NCI-H2029 treated with DMSO at 0.1 percent for 48 hours (cell line): Measurements from ENCODE around the gene NID1.
"Not testable (repeated sequence)": the region's sequence is repeated elsewhere in the genome, so short reads cannot be mapped to it uniquely, and the experiment has no call there.

Experiments used
- DNase-seq: peaks from one replicate; lab custom pipeline; 2025; lab: John Stamatoyannopoulos, UW

Gene NID1

GRCh38 chr1:236064674-236065508 is at the start of gene NID1:
NID1 (minus strand) TSS chr1:236065090; CDS start chr1:236065079, 11 bp downstream.
- no peak for DNase-seq

GRCh38 chr1:236114076-236114747 is 49.3 kb upstream of the NID1 start:
- no peak for DNase-seq

GRCh38 chr1:236113324-236114032 is 48.6 kb upstream of the NID1 start:
- no peak for DNase-seq

- no peak for DNase-seq
These were observed 47.4 kb upstream of the NID1 start for GRCh38 chr1:236112332-236112627.

GRCh38 chr1:236111527-236112331 is 46.8 kb upstream of the NID1 start:
- DNase-seq, result no peak

- no peak for DNase-seq
These were observed 45.2 kb upstream of the NID1 start for GRCh38 chr1:236110137-236110536.

- DNase-seq, result no peak
These were observed 43.2 kb upstream of the NID1 start for GRCh38 chr1:236108027-236108648.

- no peak for DNase-seq
These were observed 42.4 kb upstream of the NID1 start for GRCh38 chr1:236107121-236107907.

- DNase-seq, result peak; percentile 14
These were observed 38.8 kb upstream of the NID1 start for GRCh38 chr1:236103646-236104218.

GRCh38 chr1:236103059-236103458 is 38.2 kb upstream of the NID1 start:
- DNase-seq, result no peak

- DNase-seq, result no peak
These were observed 37.7 kb upstream of the NID1 start for GRCh38 chr1:236102611-236103010.

GRCh38 chr1:236101233-236102200 is 36.6 kb upstream of the NID1 start:
- DNase-seq, result no peak

- DNase-seq, result no peak
These were observed 35.9 kb upstream of the NID1 start for GRCh38 chr1:236100799-236101198.

- no peak for DNase-seq
These were observed 34.6 kb upstream of the NID1 start for GRCh38 chr1:236099355-236099974.

GRCh38 chr1:236098267-236098666 is 33.4 kb upstream of the NID1 start:
- DNase-seq, result no peak

GRCh38 chr1:236096660-236097482 is 32.0 kb upstream of the NID1 start:
- not testable (repeated sequence) for DNase-seq

GRCh38 chr1:236095705-236096520 is 31.0 kb upstream of the NID1 start:
- no peak for DNase-seq
